ENCODE measurements around the gene LAMA4. TPM values are rescaled to one million over a fixed set of nuclear protein-coding genes. Genes with fewer than 3 reads are reported as not detected.

The LAMA4 gene
- total RNA-seq, 1 donor from 2014 or later = 18.0 TPM

- Mint-ChIP-seq H3K27ac (ENCODE audit: unreplicated experiment) (no peak overlapping the region), H3K27me3 (ENCODE audit: low read depth) (no peaks in the 10 kb centered on the region), H3K36me3 (ENCODE audit: low read depth) (no peaks in the 10 kb centered on the region), H3K9me3 (no peaks in the 10 kb centered on the region), H3K4me3 (no peak overlapping the region), H3K4me1 (peaks cover 8% of the 10 kb centered on the region)
- DNase-seq (ENCODE audit: low read depth, low spot score) = no peak
- TF ChIP-seq CTCF (conservative IDR thresholded peaks at IDR 0.05) = no peak
Measured at GRCh38 chr6:112268019-112268418, 13.7 kb upstream of the LAMA4 start.

- no peaks in the 10 kb centered on the region for H3K9me3 Mint-ChIP-seq
- H3K4me3 Mint-ChIP-seq = no peak overlapping the region
- TF ChIP-seq CTCF (conservative IDR thresholded peaks at IDR 0.05) = no peak
- H3K27me3 Mint-ChIP-seq (ENCODE audit: low read depth) = no peaks in the 10 kb centered on the region
- no peak overlapping the region for H3K27ac Mint-ChIP-seq (ENCODE audit: unreplicated experiment)
- DNase-seq (ENCODE audit: low read depth, low spot score) = no peak
- peaks cover 13% of the 10 kb centered on the region for H3K4me1 Mint-ChIP-seq
- no peaks in the 10 kb centered on the region for H3K36me3 Mint-ChIP-seq (ENCODE audit: low read depth)
Measured at GRCh38 chr6:112266331-112266730, 12.0 kb upstream of the LAMA4 start.

- DNase-seq (ENCODE audit: low read depth, low spot score) = no peak
- Mint-ChIP-seq H3K4me1 (peaks cover 25% of the 10 kb centered on the region), H3K27me3 (ENCODE audit: low read depth) (peaks cover under 1% of the 10 kb centered on the region), H3K4me3 (no peak overlapping the region), H3K9me3 (no peaks in the 10 kb centered on the region), H3K27ac (ENCODE audit: unreplicated experiment) (no peak overlapping the region), H3K36me3 (ENCODE audit: low read depth) (no peaks in the 10 kb centered on the region)
- TF ChIP-seq CTCF (conservative IDR thresholded peaks at IDR 0.05) = no peak
Measured at GRCh38 chr6:112259337-112259675, 4.9 kb upstream of the LAMA4 start.

GRCh38 chr6:112258642-112259336, 4.4 kb upstream of the LAMA4 start:
- H3K27ac Mint-ChIP-seq (ENCODE audit: unreplicated experiment) = no peak overlapping the region
- H3K27me3 Mint-ChIP-seq (ENCODE audit: low read depth) = peaks cover 4% of the 10 kb centered on the region
- H3K36me3 Mint-ChIP-seq (ENCODE audit: low read depth) = no peaks in the 10 kb centered on the region
- TF ChIP-seq CTCF (conservative IDR thresholded peaks at IDR 0.05) = no peak
- H3K4me3 Mint-ChIP-seq = no peak overlapping the region
- DNase-seq (ENCODE audit: low read depth, low spot score) = no peak
- no peaks in the 10 kb centered on the region for H3K9me3 Mint-ChIP-seq
- peaks cover 30% of the 10 kb centered on the region for H3K4me1 Mint-ChIP-seq

- TF ChIP-seq CTCF (conservative IDR thresholded peaks at IDR 0.05) = no peak
- Mint-ChIP-seq H3K36me3 (ENCODE audit: low read depth) (no peaks in the 10 kb centered on the region), H3K9me3 (no peaks in the 10 kb centered on the region), H3K27me3 (ENCODE audit: low read depth) (peaks cover 4% of the 10 kb centered on the region), H3K4me3 (no peak overlapping the region), H3K27ac (ENCODE audit: unreplicated experiment) (no peak overlapping the region), H3K4me1 (peaks cover 32% of the 10 kb centered on the region)
- no peak for DNase-seq (ENCODE audit: low read depth, low spot score)
Measured at GRCh38 chr6:112257178-112257855, 3.0 kb upstream of the LAMA4 start.

Data from neural crest cell (in vitro differentiated cells).